Measurements from ENCODE around the gene AUH.

DNA sequence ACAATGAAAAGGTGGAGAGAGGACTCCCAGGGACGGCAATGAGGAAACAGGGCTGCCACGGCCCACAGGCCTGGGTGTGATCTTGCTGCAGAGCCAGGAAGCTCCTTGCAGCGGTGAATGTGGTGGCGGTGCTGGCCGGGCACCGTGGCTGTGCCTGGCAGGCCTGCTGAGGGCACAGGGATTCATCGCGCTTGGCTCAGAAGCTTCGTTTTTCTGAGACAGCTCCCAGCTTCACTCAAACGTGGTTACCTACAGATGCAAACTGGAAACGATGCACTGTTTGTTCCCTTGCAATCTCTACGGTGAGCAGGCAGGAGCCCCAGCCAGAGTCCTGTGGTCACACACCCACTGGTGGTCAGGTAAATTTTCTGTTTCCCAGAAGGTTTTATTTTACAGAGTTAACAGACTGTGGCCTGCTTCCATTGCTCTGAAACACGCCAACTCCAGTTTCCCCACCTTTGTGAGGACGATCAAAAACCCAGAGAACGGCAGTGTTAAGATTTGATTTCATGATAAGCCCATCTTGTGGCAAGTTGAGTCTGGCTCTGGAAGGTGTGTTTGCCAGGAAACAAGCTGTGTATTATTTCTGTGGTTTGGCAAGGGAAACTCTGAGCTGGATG, 183.9 kb downstream of the AUH start:
- TF ChIP-seq ZNF263 (CRISPR knock-in tag; IDR thresholded peaks at IDR 0.05; ENCODE audit: borderline replicate concordance) (no peak), NFE2 (IDR thresholded peaks at IDR 0.05; ENCODE audit: low read depth) (no peak), ZFP1 (CRISPR knock-in tag; IDR thresholded peaks at IDR 0.05) (no peak), RFX5 (IDR thresholded peaks at IDR 0.05; ENCODE audit: low read depth, low read length) (no peak), STAT5A (IDR thresholded peaks at IDR 0.05; ENCODE audit: borderline replicate concordance, low read length) (no peak)
- TF ChIP-seq, protein P1, sequence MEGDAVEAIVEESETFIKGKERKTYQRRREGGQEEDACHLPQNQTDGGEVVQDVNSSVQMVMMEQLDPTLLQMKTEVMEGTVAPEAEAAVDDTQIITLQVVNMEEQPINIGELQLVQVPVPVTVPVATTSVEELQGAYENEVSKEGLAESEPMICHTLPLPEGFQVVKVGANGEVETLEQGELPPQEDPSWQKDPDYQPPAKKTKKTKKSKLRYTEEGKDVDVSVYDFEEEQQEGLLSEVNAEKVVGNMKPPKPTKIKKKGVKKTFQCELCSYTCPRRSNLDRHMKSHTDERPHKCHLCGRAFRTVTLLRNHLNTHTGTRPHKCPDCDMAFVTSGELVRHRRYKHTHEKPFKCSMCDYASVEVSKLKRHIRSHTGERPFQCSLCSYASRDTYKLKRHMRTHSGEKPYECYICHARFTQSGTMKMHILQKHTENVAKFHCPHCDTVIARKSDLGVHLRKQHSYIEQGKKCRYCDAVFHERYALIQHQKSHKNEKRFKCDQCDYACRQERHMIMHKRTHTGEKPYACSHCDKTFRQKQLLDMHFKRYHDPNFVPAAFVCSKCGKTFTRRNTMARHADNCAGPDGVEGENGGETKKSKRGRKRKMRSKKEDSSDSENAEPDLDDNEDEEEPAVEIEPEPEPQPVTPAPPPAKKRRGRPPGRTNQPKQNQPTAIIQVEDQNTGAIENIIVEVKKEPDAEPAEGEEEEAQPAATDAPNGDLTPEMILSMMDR (IDR thresholded peaks at IDR 0.05 in 2 of 3, conservative IDR thresholded peaks at IDR 0.05 in 1 of 3; ENCODE audit: insufficient read depth in 2 of 3, low read depth in 1 of 3, low read length in 3 of 3): no peak

Data from K562 (cell line).